ENCODE data around the gene ACOX1. TPM values are rescaled to one million over a fixed set of nuclear protein-coding genes. Genes with fewer than 3 reads are reported as not detected.

ACOX1 gene
- total and polyA plus RNA-seq, 2 experiments from 2014 or later, result 36.0 to 93.6 TPM

- no peaks in the 10 kb centered on the region for H3K27me3 ChIP-seq
- no peak overlapping the region for H3K27ac ChIP-seq
- DNase-seq (ENCODE audit: low spot score), result no peak
- H3K79me2 ChIP-seq, result no peaks in the 10 kb centered on the region
- no peak overlapping the region for H3K4me2 ChIP-seq
- H3K36me3 ChIP-seq (replicated peaks; ENCODE audit: insufficient read depth, low read depth), result no peaks in the 10 kb centered on the region
- H3K9me3 ChIP-seq (ENCODE audit: low read depth), result no peaks in the 10 kb centered on the region
- no peaks in the 10 kb centered on the region for H3K9me2 ChIP-seq (replicated peaks; ENCODE audit: insufficient read depth)
- no peak for TF ChIP-seq EZH2phosphoT487 (IDR thresholded peaks at IDR 0.05; ENCODE audit: low read depth, severe bottlenecking, unreplicated experiment)
- no peak for TF ChIP-seq EZH2 (IDR thresholded peaks at IDR 0.05; ENCODE audit: borderline replicate concordance)
- no peaks in the 10 kb centered on the region for H4K20me1 ChIP-seq (ENCODE audit: insufficient read depth, poor library complexity, severe bottlenecking)
- 87% methylated on average over 12 of the region's 12 CpGs for WGBS (ENCODE audit: low lambda C conversion rate, missing lambda C conversion rate)
- H2AFZ ChIP-seq, result no peak overlapping the region
- peaks cover 11% of the 10 kb centered on the region for H3K4me1 ChIP-seq (ENCODE audit: insufficient read depth)
- H3K4me3 ChIP-seq, result no peak overlapping the region
Measured at GRCh38 chr17:76025294-76025693, 46.3 kb upstream of the ACOX1 start.

GRCh38 chr17:76024353-76024752, 45.4 kb upstream of the ACOX1 start:
- Histone ChIP-seq H3K9me2 (replicated peaks; ENCODE audit: insufficient read depth) (no peaks in the 10 kb centered on the region), H3K4me2 (no peak overlapping the region), H3K4me1 (ENCODE audit: insufficient read depth) (peaks cover 6% of the 10 kb centered on the region), H3K79me2 (no peaks in the 10 kb centered on the region), H3K4me3 (no peak overlapping the region), H4K20me1 (ENCODE audit: insufficient read depth, poor library complexity, severe bottlenecking) (no peaks in the 10 kb centered on the region), H3K27ac (no peak overlapping the region), H2AFZ (no peak overlapping the region), H3K9me3 (ENCODE audit: low read depth) (no peaks in the 10 kb centered on the region), H3K36me3 (replicated peaks; ENCODE audit: insufficient read depth, low read depth) (no peaks in the 10 kb centered on the region), H3K27me3 (no peaks in the 10 kb centered on the region)
- no peak for TF ChIP-seq EZH2phosphoT487 (IDR thresholded peaks at IDR 0.05; ENCODE audit: low read depth, severe bottlenecking, unreplicated experiment)
- no peak for TF ChIP-seq EZH2 (IDR thresholded peaks at IDR 0.05; ENCODE audit: borderline replicate concordance)
- no peak for TF ChIP-seq CTCF (IDR thresholded peaks at IDR 0.05; ENCODE audit: poor library complexity)
- no peak for DNase-seq (ENCODE audit: low spot score)
- WGBS (ENCODE audit: low lambda C conversion rate, missing lambda C conversion rate), result 88% methylated on average over 9 of the region's 9 CpGs

GRCh38 chr17:76023900-76024237, 44.9 kb upstream of the ACOX1 start:
- TF ChIP-seq EZH2phosphoT487 (IDR thresholded peaks at IDR 0.05; ENCODE audit: low read depth, severe bottlenecking, unreplicated experiment), result no peak
- no peak for TF ChIP-seq CTCF (IDR thresholded peaks at IDR 0.05; ENCODE audit: poor library complexity)
- no peak for TF ChIP-seq EZH2 (IDR thresholded peaks at IDR 0.05; ENCODE audit: borderline replicate concordance)
- Histone ChIP-seq H3K36me3 (replicated peaks; ENCODE audit: insufficient read depth, low read depth) (no peaks in the 10 kb centered on the region), H3K4me2 (no peak overlapping the region), H4K20me1 (ENCODE audit: insufficient read depth, poor library complexity, severe bottlenecking) (no peaks in the 10 kb centered on the region), H3K9me2 (replicated peaks; ENCODE audit: insufficient read depth) (no peaks in the 10 kb centered on the region), H3K79me2 (no peaks in the 10 kb centered on the region), H2AFZ (no peak overlapping the region), H3K27me3 (no peaks in the 10 kb centered on the region), H3K4me3 (no peak overlapping the region), H3K9me3 (ENCODE audit: low read depth) (no peaks in the 10 kb centered on the region), H3K4me1 (ENCODE audit: insufficient read depth) (peaks cover 2% of the 10 kb centered on the region), H3K27ac (no peak overlapping the region)
- DNase-seq (ENCODE audit: low spot score), result no peak
- WGBS (ENCODE audit: low lambda C conversion rate, missing lambda C conversion rate), result 94% methylated on average over 9 of the region's 9 CpGs

GRCh38 chr17:76022973-76023899, 44.3 kb upstream of the ACOX1 start:
- Histone ChIP-seq H3K9me2 (replicated peaks; ENCODE audit: insufficient read depth) (no peaks in the 10 kb centered on the region), H3K4me2 (no peak overlapping the region), H2AFZ (no peak overlapping the region), H3K4me1 (ENCODE audit: insufficient read depth) (no peaks in the 10 kb centered on the region), H3K79me2 (no peaks in the 10 kb centered on the region), H3K27me3 (no peaks in the 10 kb centered on the region), H3K36me3 (replicated peaks; ENCODE audit: insufficient read depth, low read depth) (no peaks in the 10 kb centered on the region), H3K4me3 (no peak overlapping the region), H3K9me3 (ENCODE audit: low read depth) (no peaks in the 10 kb centered on the region), H3K27ac (no peak overlapping the region), H4K20me1 (ENCODE audit: insufficient read depth, poor library complexity, severe bottlenecking) (no peaks in the 10 kb centered on the region)
- TF ChIP-seq EZH2 (IDR thresholded peaks at IDR 0.05; ENCODE audit: borderline replicate concordance), result no peak
- no peak for TF ChIP-seq CTCF (IDR thresholded peaks at IDR 0.05; ENCODE audit: poor library complexity)
- no peak for TF ChIP-seq EZH2phosphoT487 (IDR thresholded peaks at IDR 0.05; ENCODE audit: low read depth, severe bottlenecking, unreplicated experiment)
- no peak for DNase-seq (ENCODE audit: low spot score)
- WGBS (ENCODE audit: low lambda C conversion rate, missing lambda C conversion rate), result 91% methylated on average over 22 of the region's 28 CpGs

All from hepatocyte (in vitro differentiated cells).